Keratinocyte (primary cell): ENCODE measurements around the gene SLC25A23. TPM values are rescaled to one million over a fixed set of nuclear protein-coding genes. Genes with fewer than 3 reads are reported as not detected.
A peak's percentile ranks its signal among the peaks of the same experiment; 100 is the strongest.

ENCODE experiments used
- DNase-seq: peaks from one replicate; pipeline ENCODE4 v3.0.0-alpha.2; 2011; ENCODE audit warnings: low read depth, missing footprints, low spot score
- FAIRE-seq: peaks from 2 replicates; lab custom pipeline; 2011; peaks lifted over from hg19 to GRCh38; lab: Jason Lieb, UNC
- H2AFZ ChIP-seq: 2 replicates; pipeline ENCODE4 v1.6.0; 2012; ENCODE audit warnings: low read length, control low read depth, inconsistent platforms; ENCODE audit not compliant: control insufficient read depth
- H3K27ac ChIP-seq: 2 replicates; pipeline ENCODE4 v1.5.1; 2011; ENCODE audit warnings: low read length; ENCODE audit not compliant: control insufficient read depth, insufficient read depth
- H3K27me3 ChIP-seq: 3 replicates; pipeline ENCODE4 v1.6.0; 2011; ENCODE audit warnings: low read length; ENCODE audit not compliant: control insufficient read depth, insufficient read depth; ENCODE audit errors: extremely low read depth
- H3K36me3 ChIP-seq, 2 experiments: 2 replicates in 1 of 2; 3 replicates in 1 of 2; pipeline ENCODE4 v1.5.1; 2011; ENCODE audit warnings: low read length in 2 of 2, mild to moderate bottlenecking in 1 of 2; ENCODE audit not compliant: control insufficient read depth in 2 of 2, insufficient read depth in 2 of 2; ENCODE audit errors: extremely low read depth in 1 of 2
- H3K4me1 ChIP-seq: 3 replicates; pipeline ENCODE4 v1.5.1; 2011; ENCODE audit warnings: low read length; ENCODE audit not compliant: control insufficient read depth, insufficient read depth; ENCODE audit errors: extremely low read depth
- H3K4me2 ChIP-seq: 3 replicates; pipeline ENCODE4 v1.6.0; 2011; ENCODE audit warnings: low read depth, low read length; ENCODE audit not compliant: control insufficient read depth, insufficient read depth; ENCODE audit errors: extremely low read depth
- H3K4me3 ChIP-seq, 3 experiments: fragments of 200-600 bp in 1 of 3; sonication (generic) in 1 of 3; 2 replicates in 2 of 3; 3 replicates in 1 of 3; pipeline ENCODE4 v1.5.1; 2011 to 2016; ENCODE audit warnings: low read length in 3 of 3, mild to moderate bottlenecking in 3 of 3, control low read depth in 2 of 3, inconsistent platforms in 1 of 3, low read depth in 1 of 3, mixed read lengths in 1 of 3, mixed run types in 1 of 3, moderate library complexity in 1 of 3; ENCODE audit not compliant: control insufficient read depth in 2 of 3, insufficient read depth in 2 of 3; ENCODE audit errors: extremely low read depth in 1 of 3
- H3K79me2 ChIP-seq: 2 replicates; pipeline ENCODE4 v1.6.0; 2012; ENCODE audit warnings: low read length; ENCODE audit not compliant: control insufficient read depth, insufficient read depth
- H3K9ac ChIP-seq: 3 replicates; pipeline ENCODE4 v1.6.0; 2011; ENCODE audit warnings: low read length; ENCODE audit not compliant: control insufficient read depth, insufficient read depth; ENCODE audit errors: extremely low read depth
- H3K9me1 ChIP-seq: 3 replicates; pipeline ENCODE4 v1.6.0; 2011; ENCODE audit warnings: low read length; ENCODE audit not compliant: control insufficient read depth, insufficient read depth; ENCODE audit errors: extremely low read depth
- H3K9me3 ChIP-seq: 2 replicates; pipeline ENCODE4 v1.5.1; 2012; ENCODE audit warnings: low read depth, low read length; ENCODE audit not compliant: control insufficient read depth
- H4K20me1 ChIP-seq: 3 replicates; pipeline ENCODE4 v1.6.0; 2011; ENCODE audit warnings: low read length; ENCODE audit not compliant: control insufficient read depth, insufficient read depth; ENCODE audit errors: extremely low read depth
- EZH2 ChIP-seq: IDR thresholded peaks from one replicate; pipeline ENCODE4 v1.6.1; 2012; ENCODE audit warnings: inconsistent platforms, mild to moderate bottlenecking, low read length, moderate library complexity
- dilution Hi-C: fragments of 300-500 bp; cut with MboI; formaldehyde crosslinking; loops from one replicate; pipeline ENCODE4 v1.7.0; 2020; ENCODE audit warnings: low sequenced_read_pairs; ENCODE audit not compliant: extremely low pct_ligation_motif_present
- polyA plus RNA-seq, 5 experiments: library from polyadenylated mRNA; depleted of rRNA in 3 of 5; stranded (reverse) in 3 of 5; stranded (forward) in 1 of 5; unstranded in 1 of 5; fragments of >200 nt; gene quantifications; 1 replicate in 1 of 5; 2 replicates in 3 of 5; 3 replicates in 1 of 5; pipeline versions ENCODE4 v1.2.1 to v1.2.3, GENCODE V29; 2011 to 2012; ENCODE audit warnings: missing spikeins in 2 of 5, low read depth in 1 of 5, low replicate concordance in 1 of 5
- TF ChIP-seq, protein P1 (sequence below), 3 experiments: IDR thresholded peaks in 1 of 3; conservative IDR thresholded peaks in 1 of 3; optimal IDR thresholded peaks in 1 of 3; 2 replicates in 2 of 3; 3 replicates in 1 of 3; pipeline versions ENCODE3 to v1.5.1; 2011; ENCODE audit warnings: low read length in 3 of 3, mild to moderate bottlenecking in 3 of 3, moderate library complexity in 2 of 3, control low read depth in 1 of 3, inconsistent platforms in 1 of 3; ENCODE audit not compliant: insufficient read depth in 2 of 3; ENCODE audit errors: extremely low read depth in 1 of 3

The SLC25A23 gene
- polyA plus RNA-seq, 1 donor (not counting 4 experiments of a cell fraction or from before 2014, with no cell fraction given), result 6.4 TPM

DNA sequence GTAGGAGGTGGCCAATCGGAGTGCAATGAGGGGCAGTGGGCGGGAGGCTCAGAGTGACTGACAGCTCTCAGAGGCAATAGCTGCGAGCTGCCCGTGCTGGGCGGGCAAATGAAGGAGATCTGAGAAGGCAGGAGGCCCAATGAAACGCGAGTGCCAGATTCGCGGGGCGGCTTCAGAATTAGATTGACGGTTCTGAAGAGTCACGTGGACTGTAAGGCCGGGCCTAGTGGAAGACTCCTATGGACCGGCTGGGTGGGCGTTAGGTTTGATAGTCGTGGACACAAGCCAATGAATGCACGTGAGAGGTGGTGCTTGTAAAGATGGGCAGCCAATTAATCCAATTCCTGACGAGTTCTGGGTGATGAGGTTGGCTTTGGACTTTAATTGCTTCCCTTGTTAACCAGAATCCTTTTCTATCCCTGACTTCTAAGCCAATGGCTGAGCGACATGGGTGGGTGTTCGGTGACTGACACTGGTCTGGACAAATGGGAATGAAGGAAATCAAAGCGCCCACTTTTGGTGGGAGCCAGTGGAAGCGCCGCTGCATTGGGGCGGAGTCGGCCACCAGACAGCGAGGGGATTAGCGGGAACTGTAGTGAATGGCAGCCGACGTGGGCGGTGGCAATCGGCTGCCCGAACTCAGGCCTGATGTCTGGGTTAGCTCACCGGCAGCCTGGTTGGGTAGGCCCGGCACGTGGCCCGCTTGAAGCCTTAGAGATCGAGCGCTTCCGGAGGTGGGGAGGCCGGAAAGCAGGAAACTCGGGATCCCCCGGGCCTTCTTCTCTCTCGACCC lies 34.5 kb downstream of the SLC25A23 start:
- H3K27ac ChIP-seq, result peak overlapping the region; percentile 11
- FAIRE-seq (peak; percentile 99), DNase-seq (peak; percentile 100)
- peak overlapping the region; percentile 74 for H2AFZ ChIP-seq
- H3K9ac ChIP-seq, result no peak overlapping the region
- peaks cover 42% of the 10 kb centered on the region for H3K79me2 ChIP-seq
- peak overlapping the region; percentile 49 for H3K4me2 ChIP-seq
- peak overlapping the region in 1 of 3 experiments; percentile 2 for H3K4me3 ChIP-seq
- H3K9me3 ChIP-seq, result no peaks in the 10 kb centered on the region
- H4K20me1 ChIP-seq, result peaks cover 14% of the 10 kb centered on the region
- H3K4me1 ChIP-seq, result peaks cover 11% of the 10 kb centered on the region
- no peak for TF ChIP-seq EZH2
- TF ChIP-seq, protein P1, sequence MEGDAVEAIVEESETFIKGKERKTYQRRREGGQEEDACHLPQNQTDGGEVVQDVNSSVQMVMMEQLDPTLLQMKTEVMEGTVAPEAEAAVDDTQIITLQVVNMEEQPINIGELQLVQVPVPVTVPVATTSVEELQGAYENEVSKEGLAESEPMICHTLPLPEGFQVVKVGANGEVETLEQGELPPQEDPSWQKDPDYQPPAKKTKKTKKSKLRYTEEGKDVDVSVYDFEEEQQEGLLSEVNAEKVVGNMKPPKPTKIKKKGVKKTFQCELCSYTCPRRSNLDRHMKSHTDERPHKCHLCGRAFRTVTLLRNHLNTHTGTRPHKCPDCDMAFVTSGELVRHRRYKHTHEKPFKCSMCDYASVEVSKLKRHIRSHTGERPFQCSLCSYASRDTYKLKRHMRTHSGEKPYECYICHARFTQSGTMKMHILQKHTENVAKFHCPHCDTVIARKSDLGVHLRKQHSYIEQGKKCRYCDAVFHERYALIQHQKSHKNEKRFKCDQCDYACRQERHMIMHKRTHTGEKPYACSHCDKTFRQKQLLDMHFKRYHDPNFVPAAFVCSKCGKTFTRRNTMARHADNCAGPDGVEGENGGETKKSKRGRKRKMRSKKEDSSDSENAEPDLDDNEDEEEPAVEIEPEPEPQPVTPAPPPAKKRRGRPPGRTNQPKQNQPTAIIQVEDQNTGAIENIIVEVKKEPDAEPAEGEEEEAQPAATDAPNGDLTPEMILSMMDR (optimal IDR thresholded peaks at IDR 0.05 in 1 of 3, IDR thresholded peaks at IDR 0.05 in 1 of 3, conservative IDR thresholded peaks at IDR 0.05 in 1 of 3; ENCODE audit: extremely low read depth in 1 of 3, insufficient read depth in 2 of 3, low read length in 3 of 3), result no peak
- H3K27me3 ChIP-seq, result no peaks in the 10 kb centered on the region
- H3K36me3 ChIP-seq, result peaks cover 8 to 20% of the 10 kb centered on the region in 2 experiments
- dilution Hi-C loops, result no loop called here
- peaks cover 2% of the 10 kb centered on the region for H3K9me1 ChIP-seq

DNA sequence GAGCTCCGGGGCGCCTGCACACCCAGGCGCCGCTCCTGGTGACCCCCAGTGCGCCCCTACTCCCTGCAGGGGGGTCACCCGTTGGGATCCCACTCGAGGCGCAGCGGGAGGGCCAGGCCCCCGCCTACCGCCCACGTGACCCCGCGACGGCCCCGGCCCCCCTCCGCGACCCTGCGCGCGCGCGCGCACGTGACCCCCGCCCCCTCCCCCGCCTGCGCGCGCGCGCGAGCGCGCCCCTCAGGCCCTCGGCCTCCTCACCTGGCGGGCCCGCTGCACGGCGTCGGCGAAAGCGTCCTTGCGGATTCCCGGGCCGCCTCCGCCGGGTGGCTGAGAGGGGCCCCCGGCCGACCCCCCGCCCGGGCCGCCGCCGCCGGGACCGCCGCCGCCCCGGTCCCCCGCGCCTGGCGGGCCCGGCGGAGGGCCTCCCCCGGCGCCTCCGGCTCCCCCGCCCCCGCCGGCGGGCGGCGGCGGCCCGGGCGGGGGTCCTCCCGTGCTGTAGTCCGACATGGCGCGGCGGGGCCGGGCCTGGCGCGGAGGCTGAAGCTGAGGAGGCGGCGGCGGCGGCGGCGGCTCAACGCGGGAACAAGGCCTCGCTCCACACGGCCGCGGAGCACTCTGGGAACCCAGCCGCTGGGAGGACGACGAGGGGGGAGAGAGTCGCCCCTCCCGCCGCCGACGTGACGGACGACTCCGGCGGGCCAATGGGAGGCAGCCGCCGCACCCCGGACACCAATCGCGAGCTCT lies 35.2 kb downstream of the SLC25A23 start, which contains the start of gene KHSRP:
Gene KHSRP (minus strand): TSS at position 617 of the 744 bp plus-strand sequence. CDS start 110 bp downstream, at position 507.
- peak within 1 kb of the TSS; percentile 91 for H3K9ac ChIP-seq
- peaks cover 14% of the 10 kb centered on the region for H4K20me1 ChIP-seq
- no peaks in the 10 kb centered on the region for H3K27me3 ChIP-seq
- H3K4me2 ChIP-seq, result peak within 1 kb of the TSS; percentile 91
- peak within 1 kb of the TSS; percentile 69 for H3K27ac ChIP-seq
- FAIRE-seq (no peak), DNase-seq (no peak)
- peaks cover 11% of the 10 kb centered on the region for H3K4me1 ChIP-seq
- TF ChIP-seq, protein P1 (optimal IDR thresholded peaks at IDR 0.05 in 1 of 3, IDR thresholded peaks at IDR 0.05 in 1 of 3, conservative IDR thresholded peaks at IDR 0.05 in 1 of 3; ENCODE audit: extremely low read depth in 1 of 3, insufficient read depth in 2 of 3, low read length in 3 of 3), result no peak
- TF ChIP-seq EZH2, result no peak
- dilution Hi-C loops, result no loop called here
- peaks cover 2% of the 10 kb centered on the region for H3K9me1 ChIP-seq
- H3K4me3 ChIP-seq, result peak within 1 kb of the TSS; percentile 81 to 94 (median 90)
- H3K79me2 ChIP-seq, result peaks cover 49% of the 10 kb centered on the region
- H3K36me3 ChIP-seq, result peaks cover 12 to 28% of the 10 kb centered on the region in 2 experiments
- H3K9me3 ChIP-seq, result no peaks in the 10 kb centered on the region
- peak within 1 kb of the TSS; percentile 74 for H2AFZ ChIP-seq
